GM06990 (cell line): ENCODE data around the gene TMTC3.

ENCODE experiments used
- DNase-seq: peaks from one replicate; pipeline ENCODE4 v3.0.0-alpha.2; 2011; ENCODE audit not compliant: insufficient read length; ENCODE audit errors: extremely low read depth
- H3K27me3 ChIP-seq: replicated peaks from 2 replicates; pipeline ENCODE4 v1.6.0; 2011; ENCODE audit warnings: low read length; ENCODE audit not compliant: control insufficient read depth, insufficient read depth
- H3K36me3 ChIP-seq: 2 replicates; pipeline ENCODE4 v1.5.1; 2011; ENCODE audit warnings: low read length; ENCODE audit not compliant: control insufficient read depth, insufficient read depth
- H3K4me3 ChIP-seq: replicated peaks from 2 replicates; pipeline ENCODE4 v1.5.1; 2011; ENCODE audit warnings: low read depth, mild to moderate bottlenecking, control low read depth, low read length
- CTCF ChIP-seq: IDR thresholded peaks from 2 replicates; pipeline ENCODE4 v1.5.1; 2011; ENCODE audit warnings: low read length, control low read depth, mild to moderate bottlenecking, inconsistent platforms; ENCODE audit not compliant: insufficient read depth, poor library complexity, severe bottlenecking

Gene TMTC3

GRCh38 chr12:88141425-88141773 is 708 bp upstream of the TMTC3 start:
- H3K4me3 ChIP-seq = peak overlapping the region; percentile 77
- TF ChIP-seq CTCF = no peak
- DNase-seq = no peak
- no peaks in the 10 kb centered on the region for H3K27me3 ChIP-seq
- peaks cover 2% of the 10 kb centered on the region for H3K36me3 ChIP-seq

- H3K27me3 ChIP-seq = no peaks in the 10 kb centered on the region
- no peak for DNase-seq
- no peak for TF ChIP-seq CTCF
Measured at GRCh38 chr12:88142610-88142991, 494 bp downstream of the TMTC3 start.

GRCh38 chr12:88144037-88144436 is 1.9 kb downstream of the TMTC3 start:
- Histone ChIP-seq H3K27me3 (no peaks in the 10 kb centered on the region), H3K4me3 (no peak overlapping the region), H3K36me3 (no peaks in the 10 kb centered on the region; the same call in 1 of the 2 replicates)
- TF ChIP-seq CTCF = no peak
- no peak for DNase-seq

More at GRCh38 chr12:88142610-88142991, 494 bp downstream of the TMTC3 start:
- Histone ChIP-seq H3K36me3 (no peaks in the 10 kb centered on the region; the same call in none of the 2 replicates), H3K4me3 (peak overlapping the region; percentile 77)

- TF ChIP-seq CTCF = no peak
- H3K4me3 ChIP-seq = no peak overlapping the region
Measured at GRCh38 chr12:88144546-88145468, 2.7 kb downstream of the TMTC3 start.

GRCh38 chr12:88145567-88146505 is 3.7 kb downstream of the TMTC3 start:
- no peak for DNase-seq
- Histone ChIP-seq H3K36me3 (peaks cover 2% of the 10 kb centered on the region), H3K27me3 (no peaks in the 10 kb centered on the region), H3K4me3 (no peak overlapping the region)
- TF ChIP-seq CTCF = no peak

More at GRCh38 chr12:88144546-88145468, 2.7 kb downstream of the TMTC3 start:
- no peaks in the 10 kb centered on the region for H3K27me3 ChIP-seq
- no peaks in the 10 kb centered on the region for H3K36me3 ChIP-seq
- no peak for DNase-seq
